Smooth muscle cell of the pulmonary artery (primary cell): ENCODE results near the gene TMEM191C. TPM values are rescaled to one million over a fixed set of nuclear protein-coding genes. Genes with fewer than 3 reads are reported as not detected.

Experiments
- total RNA-seq: library from RNA; depleted of rRNA; stranded (reverse); fragments of >200 nt; gene quantifications from 2 replicates; pipeline ENCODE4 v1.2.3, GENCODE V29; 2014

The TMEM191C gene
- total RNA-seq = 0.36 and 1.1 TPM in 2 replicates

DNA sequence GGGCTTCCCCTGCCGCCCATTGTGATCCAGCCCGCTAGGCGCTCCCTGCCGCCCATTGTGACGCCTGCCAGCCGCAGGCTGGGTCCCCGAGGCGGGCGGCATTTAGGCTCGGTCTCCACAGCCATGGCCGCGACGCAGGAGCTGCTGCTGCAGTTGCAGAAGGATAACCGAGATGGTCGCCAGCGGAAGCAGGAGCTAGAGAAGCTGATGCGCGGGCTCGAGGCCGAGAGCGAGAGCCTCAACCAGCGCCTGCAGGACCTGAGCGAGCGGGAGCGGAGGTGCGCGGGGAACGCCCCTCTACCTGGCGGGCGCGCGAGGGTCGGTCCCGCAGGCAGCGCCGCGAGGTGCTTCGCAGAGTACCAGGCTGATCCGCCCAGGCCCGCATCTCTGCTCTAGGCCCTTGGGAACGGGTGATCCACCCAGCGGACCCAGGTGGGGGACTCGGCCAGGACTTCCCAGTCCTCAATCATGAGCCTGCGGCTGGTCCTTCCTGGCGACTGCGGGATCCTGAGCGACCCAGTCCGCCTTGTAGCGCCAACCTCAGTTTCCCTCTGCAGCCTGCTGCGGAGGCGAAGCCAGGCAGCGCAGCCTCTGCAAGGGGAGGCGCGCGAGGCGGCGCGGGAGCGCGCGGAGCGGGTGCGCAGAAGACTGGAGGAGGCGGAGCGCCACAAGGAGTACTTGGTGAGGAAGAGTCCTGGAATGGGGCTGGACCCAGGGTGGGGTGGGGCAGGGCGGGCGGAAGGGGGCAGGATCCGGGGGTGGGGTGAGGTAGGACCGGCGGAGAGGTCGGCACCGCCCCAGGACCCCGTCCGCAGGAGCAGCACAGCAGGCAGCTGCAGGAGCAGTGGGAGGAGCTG, at the start of gene TMEM191C:
Gene TMEM191C (plus strand): TSS at position 51 of the 857 bp plus-strand sequence. CDS start 73 bp downstream, at position 124.

Other genes starting within 250 kb of the TMEM191C start
- gene RIMBP3B, start 83.6 kb upstream of the TMEM191C start, total RNA-seq = 0.20 and 0.23 TPM in 2 replicates
- gene HIC2, start 50.0 kb upstream of the TMEM191C start, total RNA-seq = 3.3 and 3.8 TPM in 2 replicates
- 0.20 TPM in 1 of 2 replicates, not detected in the other for gene RIMBP3C, start 84.1 kb downstream of the TMEM191C start, total RNA-seq
- gene UBE2L3, start 100.3 kb downstream of the TMEM191C start, total RNA-seq = 22.9 and 24.6 TPM in 2 replicates
- 8.5 and 12.9 TPM in 2 replicates for gene YDJC, start 162.6 kb downstream of the TMEM191C start, total RNA-seq
- gene CCDC116, start 165.4 kb downstream of the TMEM191C start, total RNA-seq = 0.20 and 0.26 TPM in 2 replicates
- 20.9 and 22.8 TPM in 2 replicates for gene SDF2L1, start 174.9 kb downstream of the TMEM191C start, total RNA-seq
- 20.3 and 24.8 TPM in 2 replicates for gene PPIL2, start 198.6 kb downstream of the TMEM191C start, total RNA-seq